CD14-positive monocyte (primary cell): ENCODE measurements around the gene EP400. TPM values are rescaled to one million over a fixed set of nuclear protein-coding genes. Genes with fewer than 3 reads are reported as not detected.

Source experiments
- DNase-seq, 3 donors: peaks; one replicate each; pipeline ENCODE4 v3.0.0-alpha.2; 2011 to 2022
- H2AFZ ChIP-seq: 2 replicates; pipeline ENCODE4 v1.6.0; 2012; ENCODE audit warnings: mild to moderate bottlenecking, low read depth, low read length, inconsistent platforms; ENCODE audit not compliant: insufficient read depth, poor library complexity, severe bottlenecking
- H3K27ac ChIP-seq, 2 donors: 1 replicate in 1 of 2; 2 replicates in 1 of 2; pipeline ENCODE4 v1.5.1; 2012 to 2013; ENCODE audit warnings: low read length in 2 of 2, control low read depth in 1 of 2, inconsistent platforms in 1 of 2, low read depth in 1 of 2, mild to moderate bottlenecking in 1 of 2
- H3K27me3 ChIP-seq, 2 donors: one replicate each; pipeline versions ENCODE4 v1.6.0 to v1.6.1; 2011 to 2013; ENCODE audit warnings: low read length in 2 of 2; ENCODE audit not compliant: control insufficient read depth in 2 of 2, insufficient read depth in 2 of 2
- H3K36me3 ChIP-seq, 2 donors: replicated peaks in 1 of 2; 1 replicate in 1 of 2; 2 replicates in 1 of 2; pipeline versions ENCODE4 v1.5.1 to v1.6.1; 2012 to 2013; ENCODE audit warnings: low read length in 2 of 2, control low read depth in 1 of 2, inconsistent platforms in 1 of 2, mild to moderate bottlenecking in 1 of 2; ENCODE audit not compliant: insufficient read depth in 2 of 2, control insufficient read depth in 1 of 2
- H3K4me1 ChIP-seq, 2 donors: 1 replicate in 1 of 2; 2 replicates in 1 of 2; pipeline versions ENCODE4 v1.5.1 to v1.6.1; 2012 to 2013; ENCODE audit warnings: low read length in 2 of 2, control low read depth in 1 of 2, inconsistent platforms in 1 of 2, mild to moderate bottlenecking in 1 of 2, moderate library complexity in 1 of 2; ENCODE audit not compliant: insufficient read depth in 2 of 2, control insufficient read depth in 1 of 2
- H3K4me2 ChIP-seq: replicated peaks from 2 replicates; pipeline ENCODE3; 2012; ENCODE audit warnings: low read length, moderate library complexity, mild to moderate bottlenecking; ENCODE audit not compliant: poor library complexity, severe bottlenecking; ENCODE audit errors: extremely low read depth
- H3K4me3 ChIP-seq, 3 experiments: fragments of 200-600 bp in 1 of 3; sonication (generic) in 1 of 3; replicated peaks in 1 of 3; 1 replicate in 2 of 3; 2 replicates in 1 of 3; pipeline ENCODE4 v1.5.1; 2011 to 2013; ENCODE audit warnings: low read length in 3 of 3, mild to moderate bottlenecking in 3 of 3, control low read depth in 2 of 3, low read depth in 2 of 3, inconsistent platforms in 1 of 3, moderate library complexity in 1 of 3
- H3K79me2 ChIP-seq: 2 replicates; pipeline ENCODE4 v1.6.0; 2012; ENCODE audit warnings: mild to moderate bottlenecking, control low read depth, inconsistent platforms, low read length, moderate library complexity; ENCODE audit not compliant: insufficient read depth
- H3K9ac ChIP-seq: 2 replicates; pipeline ENCODE4 v1.6.0; 2017; ENCODE audit warnings: low read length, mild to moderate bottlenecking; ENCODE audit not compliant: insufficient read depth, poor library complexity, severe bottlenecking
- H3K9me3 ChIP-seq, 2 donors: replicated peaks in 1 of 2; 1 replicate in 1 of 2; 2 replicates in 1 of 2; pipeline versions ENCODE4 v1.5.1 to v1.6.1; 2012 to 2013; ENCODE audit warnings: low read length in 2 of 2, control low read depth in 1 of 2; ENCODE audit not compliant: control insufficient read depth in 1 of 2, insufficient read depth in 1 of 2
- H4K20me1 ChIP-seq: 2 replicates; pipeline ENCODE4 v1.6.0; 2012; ENCODE audit warnings: mild to moderate bottlenecking, low read length, control low read depth, moderate library complexity; ENCODE audit not compliant: insufficient read depth
- H3K27ac Mint-ChIP-seq, 7 donors: one replicate each; pipeline ENCODE4 v1.8.0; 2020; ENCODE audit warnings: mild to moderate bottlenecking in 7 of 7, mixed read lengths in 7 of 7, moderate library complexity in 6 of 7, inconsistent platforms in 2 of 7
- H3K27me3 Mint-ChIP-seq, 3 donors: one replicate each; pipeline ENCODE4 v1.8.0; 2021 to 2022; ENCODE audit warnings: low read depth in 3 of 3, mild to moderate bottlenecking in 3 of 3, mixed read lengths in 3 of 3, moderate library complexity in 3 of 3, inconsistent platforms in 1 of 3
- H3K36me3 Mint-ChIP-seq, 2 donors: one replicate each; pipeline ENCODE4 v1.8.0; 2020; ENCODE audit warnings: mixed read lengths in 2 of 2, inconsistent platforms in 1 of 2, mild to moderate bottlenecking in 1 of 2
- H3K4me1 Mint-ChIP-seq: one replicate; pipeline ENCODE4 v1.8.0; 2020; ENCODE audit warnings: mild to moderate bottlenecking, mixed read lengths
- H3K4me3 Mint-ChIP-seq, 2 donors: one replicate each; pipeline ENCODE4 v1.8.0; 2020; ENCODE audit warnings: mild to moderate bottlenecking in 2 of 2, mixed read lengths in 2 of 2, moderate library complexity in 1 of 2
- H3K9me3 Mint-ChIP-seq, 7 donors: one replicate each; pipeline ENCODE4 v1.8.0; 2020 to 2022; ENCODE audit warnings: mixed read lengths in 7 of 7, mild to moderate bottlenecking in 6 of 7, moderate library complexity in 6 of 7, inconsistent platforms in 2 of 7
- CTCF ChIP-seq: fragments of 200-600 bp; IDR thresholded peaks from one replicate; pipeline ENCODE4 v1.8.0; 2022; ENCODE audit warnings: antibody characterized with exemption, mild to moderate bottlenecking
- WGBS: methylation state at CpG from one replicate; pipeline ENCODE4 v1.1.5; 2013; ENCODE audit warnings: missing lambda C conversion rate; ENCODE audit not compliant: insufficient coverage; 5-methylcytosine and 5-hydroxymethylcytosine counted together
- intact Hi-C, 2 donors: fragments of 100-400 bp; cut with micrococcal nuclease; formaldehyde crosslinking; loops; one replicate each; pipeline versions ENCODE4 v1.15.0 to v1.15.1; 2023
- polyA plus RNA-seq, 3 donors: library from polyadenylated mRNA; depleted of rRNA in 1 of 3; unstranded in 2 of 3; stranded (reverse) in 1 of 3; fragments of 300-500 nt in 2 of 3; fragments of >200 nt in 1 of 3; fragmentation: Illumina TruSeq in 2 of 3; gene quantifications; 1 replicate in 2 of 3; 2 replicates in 1 of 3; pipeline ENCODE4 v1.2.3, GENCODE V29; 2012 to 2021

The EP400 gene
- polyA plus RNA-seq, 3 donors, result 0.65 to 12.1 (median 0.81) TPM

- Histone ChIP-seq H3K4me1 (peaks cover 17 to 18% of the 10 kb centered on the region in 2 donors), H3K9me3 (no peaks in the 10 kb centered on the region), H3K27ac (peak overlapping the region in 1 of 2 donors; percentile 14), H3K4me3 (no peak overlapping the region), H2AFZ (no peak overlapping the region), H3K4me2 (no peak overlapping the region), H3K27me3 (no peaks in the 10 kb centered on the region), H4K20me1 (no peaks in the 10 kb centered on the region), H3K36me3 (peaks cover 70 to 92% of the 10 kb centered on the region in 2 donors), H3K9ac (no peak overlapping the region), H3K79me2 (no peaks in the 10 kb centered on the region)
- intact Hi-C loops, result no loop called here
- H3K27ac Mint-ChIP-seq, result peak overlapping the region in 2 of 7 donors; percentile 16 to 62
- peaks cover 16% of the 10 kb centered on the region for H3K4me1 Mint-ChIP-seq
- H3K36me3 Mint-ChIP-seq, result peaks cover 83 to 84% of the 10 kb centered on the region in 2 donors
- no peak overlapping the region for H3K4me3 Mint-ChIP-seq
- no peak for DNase-seq
- WGBS, result 96% methylated on average over 16 of the region's 24 CpGs
- peaks cover 0 to 2% (median 0%) of the 10 kb centered on the region in 7 donors for H3K9me3 Mint-ChIP-seq
- H3K27me3 Mint-ChIP-seq, result peaks cover 0 to 4% (median 0%) of the 10 kb centered on the region in 3 donors
- TF ChIP-seq CTCF, result no peak
These were observed 40.6 kb downstream of the EP400 start for GRCh38 chr12:131990066-131990979.

- Histone ChIP-seq H4K20me1 (no peaks in the 10 kb centered on the region), H3K4me2 (no peak overlapping the region), H3K4me1 (peaks cover 12 to 13% of the 10 kb centered on the region in 2 donors), H3K79me2 (no peaks in the 10 kb centered on the region), H3K27ac (peak overlapping the region in 1 of 2 donors; percentile 14), H3K4me3 (no peak overlapping the region), H3K27me3 (no peaks in the 10 kb centered on the region), H3K9me3 (no peaks in the 10 kb centered on the region), H3K9ac (no peak overlapping the region), H3K36me3 (peaks cover 72 to 98% of the 10 kb centered on the region in 2 donors), H2AFZ (no peak overlapping the region)
- intact Hi-C loops, result no loop called here
- Mint-ChIP-seq H3K36me3 (peaks cover 84 to 85% of the 10 kb centered on the region in 2 donors), H3K27me3 (peaks cover 0 to 4% (median 0%) of the 10 kb centered on the region in 3 donors), H3K9me3 (peaks cover 0 to 2% (median 0%) of the 10 kb centered on the region in 7 donors), H3K4me3 (no peak overlapping the region), H3K4me1 (peaks cover 13% of the 10 kb centered on the region), H3K27ac (no peak overlapping the region)
- WGBS, result 95% methylated on average over 9 of the region's 9 CpGs
- no peak for TF ChIP-seq CTCF
- no peak for DNase-seq
These were observed 41.2 kb downstream of the EP400 start for GRCh38 chr12:131990980-131991305.
